ENCODE results near the gene SRSF7. TPM values are rescaled to one million over a fixed set of nuclear protein-coding genes. Genes with fewer than 3 reads are reported as not detected.
"Not testable (repeated sequence)": the region's sequence is repeated elsewhere in the genome, so short reads cannot be mapped to it uniquely, and the experiment has no call there.

The SRSF7 gene
- total RNA-seq, 2 donors from 2014 or later = 238 to 389 TPM

GRCh38 chr2:38734299-38735058, 16.7 kb downstream of the SRSF7 start:
- peaks cover 22% of the 10 kb centered on the region for H3K36me3 Mint-ChIP-seq
- no peak overlapping the region for H3K27ac Mint-ChIP-seq

GRCh38 chr2:38733300-38733971, 17.7 kb downstream of the SRSF7 start:
- peaks cover 3 to 4% of the 10 kb centered on the region in 2 donors for H3K4me1 Mint-ChIP-seq (ENCODE audit: low read depth in 2 of 2)
- DNase-seq (ENCODE audit: low spot score) = no peak
- no peaks in the 10 kb centered on the region for H3K9me3 Mint-ChIP-seq
- H3K27ac Mint-ChIP-seq = peak overlapping the region in 1 of 2 donors; percentile 15
- H3K4me3 Mint-ChIP-seq = no peak overlapping the region
- H3K36me3 Mint-ChIP-seq = peaks cover 15% of the 10 kb centered on the region
- H3K27me3 Mint-ChIP-seq = no peaks in the 10 kb centered on the region
- ATAC-seq = peak in 1 of 2 donors; percentile 3

More at GRCh38 chr2:38734299-38735058, 16.7 kb downstream of the SRSF7 start:
- Mint-ChIP-seq H3K27me3 (no peaks in the 10 kb centered on the region), H3K4me3 (no peak overlapping the region), H3K9me3 (no peaks in the 10 kb centered on the region), H3K4me1 (ENCODE audit: low read depth in 2 of 2) (peaks cover 4 to 5% of the 10 kb centered on the region in 2 donors)
- no peak for DNase-seq (ENCODE audit: low spot score)
- no peak for ATAC-seq

- Mint-ChIP-seq H3K4me1 (ENCODE audit: low read depth in 2 of 2) (no peaks in the 10 kb centered on the region), H3K9me3 (no peaks in the 10 kb centered on the region), H3K36me3 (peaks cover 7% of the 10 kb centered on the region), H3K27ac (no peak overlapping the region), H3K4me3 (no peak overlapping the region), H3K27me3 (no peaks in the 10 kb centered on the region)
- no peak for ATAC-seq
- DNase-seq (ENCODE audit: low spot score) = no peak
Observed at GRCh38 chr2:38731684-38732221, 19.4 kb downstream of the SRSF7 start.

DNA sequence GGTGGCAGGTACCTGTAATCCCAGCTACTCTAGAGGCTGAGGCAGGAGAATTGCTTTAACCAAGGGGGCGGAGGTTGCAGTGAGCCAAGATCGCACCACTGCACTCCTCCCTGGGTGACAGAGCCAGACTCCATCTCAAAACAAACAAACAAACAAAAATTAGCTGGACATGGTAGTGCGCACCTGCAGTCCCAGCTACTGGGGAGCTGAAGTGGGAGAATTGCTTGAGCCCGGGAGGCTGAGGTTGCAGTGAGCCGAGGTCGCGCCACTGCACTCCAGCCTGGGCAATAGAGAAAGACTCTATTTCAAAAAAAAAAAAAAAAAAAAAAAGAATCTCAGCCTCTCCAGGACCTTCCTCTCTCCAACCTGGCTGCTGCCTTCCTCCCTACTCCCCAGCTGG, 20.1 kb downstream of the SRSF7 start:
- no peak overlapping the region for H3K27ac Mint-ChIP-seq
- no peak for DNase-seq (ENCODE audit: low spot score)
- peaks cover 7% of the 10 kb centered on the region for H3K36me3 Mint-ChIP-seq

GRCh38 chr2:38728694-38729093, 22.5 kb downstream of the SRSF7 start:
- Mint-ChIP-seq H3K9me3 (no peaks in the 10 kb centered on the region), H3K36me3 (peaks cover 7% of the 10 kb centered on the region), H3K4me1 (ENCODE audit: low read depth in 2 of 2) (peaks cover 6 to 7% of the 10 kb centered on the region in 2 donors), H3K4me3 (no peak overlapping the region), H3K27ac (no peak overlapping the region), H3K27me3 (no peaks in the 10 kb centered on the region)
- ATAC-seq (no peak), DNase-seq (ENCODE audit: low spot score) (no peak)

More for the DNA sequence above, 20.1 kb downstream of the SRSF7 start:
- Mint-ChIP-seq H3K4me1 (ENCODE audit: low read depth in 2 of 2) (no peaks in the 10 kb centered on the region), H3K27me3 (no peaks in the 10 kb centered on the region), H3K4me3 (no peak overlapping the region), H3K9me3 (no peaks in the 10 kb centered on the region)
- no peak for ATAC-seq

- no peaks in the 10 kb centered on the region for H3K27me3 Mint-ChIP-seq
- H3K4me1 Mint-ChIP-seq (ENCODE audit: low read depth in 2 of 2) = peaks cover 15 to 16% of the 10 kb centered on the region in 2 donors
- H3K4me3 Mint-ChIP-seq = no peak overlapping the region
- no peaks in the 10 kb centered on the region for H3K9me3 Mint-ChIP-seq
- DNase-seq (ENCODE audit: low spot score) (no peak), ATAC-seq (no peak)
- H3K27ac Mint-ChIP-seq = no peak overlapping the region
- peaks cover 7% of the 10 kb centered on the region for H3K36me3 Mint-ChIP-seq
Observed at GRCh38 chr2:38727661-38728060, 23.5 kb downstream of the SRSF7 start.

GRCh38 chr2:38723173-38723572, 28.0 kb downstream of the SRSF7 start:
- Mint-ChIP-seq H3K4me1 (ENCODE audit: low read depth in 2 of 2) (peaks cover 37 to 39% of the 10 kb centered on the region in 2 donors), H3K27me3 (no peaks in the 10 kb centered on the region), H3K4me3 (peak overlapping the region; percentile 70), H3K9me3 (peaks cover 3% of the 10 kb centered on the region), H3K27ac (peak overlapping the region; percentile 78 to 91), H3K36me3 (peaks cover 9% of the 10 kb centered on the region)
- no peak for DNase-seq (ENCODE audit: low spot score)
- ATAC-seq = peak in 1 of 2 donors; percentile 45

GRCh38 chr2:38722271-38723061, 28.7 kb downstream of the SRSF7 start:
- ATAC-seq (peak; percentile 83 to 90), DNase-seq (ENCODE audit: low spot score) (peak; percentile 80)
- Mint-ChIP-seq H3K27ac (peak overlapping the region; percentile 78 to 91), H3K27me3 (no peaks in the 10 kb centered on the region), H3K9me3 (peaks cover 3% of the 10 kb centered on the region), H3K4me1 (ENCODE audit: low read depth in 2 of 2) (peaks cover 37 to 39% of the 10 kb centered on the region in 2 donors), H3K4me3 (peak overlapping the region; percentile 70), H3K36me3 (peaks cover 9% of the 10 kb centered on the region)

DNA sequence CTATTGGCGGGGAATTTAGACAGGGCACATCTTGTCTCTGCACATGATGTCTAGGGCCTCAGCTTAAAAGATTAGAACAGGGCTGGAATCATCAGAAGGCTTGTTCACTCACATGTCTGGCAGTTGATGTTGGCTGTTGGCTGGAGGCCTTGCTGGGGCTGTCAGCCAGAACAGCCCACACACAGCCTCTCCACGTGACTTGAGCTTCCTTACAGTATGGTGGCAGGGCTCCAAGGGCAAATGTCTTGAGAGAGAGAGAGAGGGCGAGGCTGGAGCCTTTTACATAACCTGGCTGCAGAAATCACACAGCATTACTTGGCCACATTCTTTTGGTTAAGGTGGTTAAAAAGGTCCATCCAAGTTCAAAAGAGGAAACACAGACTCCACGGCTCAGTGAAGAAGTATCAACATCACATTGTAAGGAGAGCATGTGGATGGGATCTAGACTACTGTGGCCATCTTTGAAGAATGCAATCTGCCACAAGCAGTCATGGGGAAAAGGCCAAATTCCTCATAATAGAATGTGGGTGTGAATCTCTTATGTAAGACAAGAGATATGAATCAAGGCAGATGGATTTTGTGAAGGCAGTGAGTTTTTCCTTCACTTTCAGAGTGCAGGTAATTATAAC, 30.4 kb downstream of the SRSF7 start:
- peak overlapping the region; percentile 70 for H3K4me3 Mint-ChIP-seq
- H3K36me3 Mint-ChIP-seq = peaks cover 9% of the 10 kb centered on the region
- ATAC-seq (no peak), DNase-seq (ENCODE audit: low spot score) (no peak)
- H3K9me3 Mint-ChIP-seq = peaks cover 3% of the 10 kb centered on the region
- peaks cover 35 to 38% of the 10 kb centered on the region in 2 donors for H3K4me1 Mint-ChIP-seq (ENCODE audit: low read depth in 2 of 2)
- no peaks in the 10 kb centered on the region for H3K27me3 Mint-ChIP-seq
- H3K27ac Mint-ChIP-seq = peak overlapping the region; percentile 78 to 91

DNA sequence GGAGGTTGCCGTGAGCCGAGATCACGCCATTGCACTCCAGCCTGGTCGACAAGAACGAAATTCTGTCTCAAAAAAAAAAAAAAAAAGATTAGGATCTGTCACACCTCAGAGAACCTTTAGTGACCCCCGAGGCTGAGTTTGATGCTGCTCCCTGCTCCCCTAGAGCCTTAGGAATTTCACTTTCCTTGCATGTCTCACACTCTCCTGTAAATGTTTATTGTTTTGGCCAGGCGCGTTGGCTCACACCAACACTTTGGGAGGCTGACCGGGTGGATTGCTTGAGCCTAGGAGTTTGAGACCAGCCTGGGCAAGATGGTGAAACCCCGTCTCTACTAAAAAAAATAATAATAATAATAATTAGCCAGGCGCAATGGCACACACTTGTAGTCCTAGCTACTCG, 31.5 kb downstream of the SRSF7 start:
- no peak for ATAC-seq
- DNase-seq (ENCODE audit: low spot score) = no peak

GRCh38 chr2:38718601-38719000, 32.6 kb downstream of the SRSF7 start:
- H3K27ac Mint-ChIP-seq = no peak overlapping the region
- H3K27me3 Mint-ChIP-seq = no peaks in the 10 kb centered on the region
- H3K9me3 Mint-ChIP-seq = peaks cover 3% of the 10 kb centered on the region
- H3K4me3 Mint-ChIP-seq = no peak overlapping the region
- peaks cover 34 to 41% of the 10 kb centered on the region in 2 donors for H3K4me1 Mint-ChIP-seq (ENCODE audit: low read depth in 2 of 2)
- H3K36me3 Mint-ChIP-seq = peaks cover 9% of the 10 kb centered on the region
- ATAC-seq (no peak), DNase-seq (ENCODE audit: low spot score) (no peak)

More for the DNA sequence above, 31.5 kb downstream of the SRSF7 start:
- no peaks in the 10 kb centered on the region for H3K27me3 Mint-ChIP-seq
- H3K4me1 Mint-ChIP-seq (ENCODE audit: low read depth in 2 of 2) = peaks cover 38 to 40% of the 10 kb centered on the region in 2 donors
- H3K9me3 Mint-ChIP-seq = peaks cover 3% of the 10 kb centered on the region
- no peak overlapping the region for H3K27ac Mint-ChIP-seq
- H3K36me3 Mint-ChIP-seq = peaks cover 9% of the 10 kb centered on the region
- H3K4me3 Mint-ChIP-seq = no peak overlapping the region

DNA sequence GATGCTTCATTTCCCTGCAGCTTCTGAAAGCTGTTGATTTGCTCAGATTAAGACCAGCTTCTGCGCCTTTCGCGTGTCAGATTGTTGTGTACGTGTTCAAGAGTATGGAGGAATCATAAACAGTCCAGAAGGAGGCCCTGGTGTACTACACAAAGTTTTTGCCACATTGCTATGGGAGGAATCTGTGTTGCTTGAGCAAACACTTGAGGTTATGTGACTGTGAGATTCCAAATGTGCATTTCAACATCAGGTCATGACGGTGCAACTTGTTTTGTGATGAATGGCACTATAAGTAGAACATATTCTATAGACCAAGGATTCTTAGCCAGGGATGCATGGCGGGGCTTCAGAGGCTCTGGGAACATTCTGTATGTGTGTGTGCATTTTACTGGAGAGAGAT, 35.0 kb downstream of the SRSF7 start:
- Mint-ChIP-seq H3K27ac (peak overlapping the region in 1 of 2 donors; percentile 70), H3K4me1 (ENCODE audit: low read depth in 2 of 2) (peaks cover 19% of the 10 kb centered on the region in 2 donors), H3K9me3 (peaks cover 7% of the 10 kb centered on the region), H3K4me3 (no peak overlapping the region), H3K27me3 (no peaks in the 10 kb centered on the region), H3K36me3 (peaks cover 16% of the 10 kb centered on the region)
- DNase-seq (ENCODE audit: low spot score) = no peak
- no peak for ATAC-seq

DNA sequence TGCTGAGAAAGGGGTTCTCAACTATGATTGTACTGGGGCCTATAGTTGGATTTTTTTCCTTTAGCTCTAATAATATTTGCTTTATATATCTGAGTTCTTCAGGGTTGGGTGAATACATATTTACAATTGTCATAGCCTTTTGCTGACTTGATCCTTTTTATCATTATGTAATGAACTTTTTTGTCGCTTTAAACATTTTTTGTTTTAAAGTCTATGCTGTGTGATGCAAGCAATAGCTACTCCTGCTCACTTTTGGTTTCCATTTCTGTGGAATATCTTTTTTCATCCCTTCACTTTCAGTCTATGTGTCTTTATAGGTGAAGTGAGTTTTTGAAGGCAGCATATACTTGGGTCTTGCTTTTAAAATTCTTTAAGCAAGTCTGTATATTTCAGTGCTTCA, 36.2 kb downstream of the SRSF7 start:
- H3K27ac Mint-ChIP-seq = peak overlapping the region in 1 of 2 donors; percentile 64
- H3K27me3 Mint-ChIP-seq; DNase-seq (ENCODE audit: low spot score); H3K9me3 Mint-ChIP-seq; H3K36me3 Mint-ChIP-seq: not testable (repeated sequence)
- H3K4me1 Mint-ChIP-seq (ENCODE audit: low read depth in 2 of 2) = peaks cover 10% of the 10 kb centered on the region in 2 donors
- H3K4me3 Mint-ChIP-seq = peak overlapping the region; percentile 1
- peak in 1 of 2 donors; percentile 36 for ATAC-seq

Measured in natural killer cell treated with Interleukin-12 subunit alpha and Interleukin-12 subunit beta and Interleukin-15 and Interleukin-18, amount 100 ng/mL, for 72 hours (primary cell).